ENCODE measurements around the gene BRI3BP. TPM values are rescaled to one million over a fixed set of nuclear protein-coding genes. Genes with fewer than 3 reads are reported as not detected.

Gene BRI3BP
- total RNA-seq, 1 donor from 2014 or later, result 14.5 TPM

GRCh38 chr12:125033288-125033687 lies 39.8 kb downstream of the BRI3BP start:
- Mint-ChIP-seq H3K27ac (peak overlapping the region; percentile 43), H3K4me1 (no peaks in the 10 kb centered on the region), H3K4me3 (no peak overlapping the region), H3K9me3 (no peaks in the 10 kb centered on the region), H3K36me3 (ENCODE audit: low read depth) (peaks cover 4% of the 10 kb centered on the region), H3K27me3 (no peaks in the 10 kb centered on the region)
- TF ChIP-seq CTCF (IDR thresholded peaks at IDR 0.05), result no peak
- CTCF ChIA-PET, result no interaction called here
- POLR2A ChIA-PET, result interaction anchor here (2.8 kb wide), 1 partner anchor 16 kb away, joined by 7 read pairs; no protein-coding TSS in a partner anchor
- intact Hi-C loops (cut with micrococcal nuclease), result no loop called here
- no peak for DNase-seq
- no peak for ATAC-seq (ENCODE audit: low read depth)

- no peaks in the 10 kb centered on the region for H3K36me3 Mint-ChIP-seq (ENCODE audit: low read depth)
- H3K4me1 Mint-ChIP-seq, result no peaks in the 10 kb centered on the region
- H3K9me3 Mint-ChIP-seq, result no peaks in the 10 kb centered on the region
- no peak for ATAC-seq (ENCODE audit: low read depth)
- no peak overlapping the region for H3K27ac Mint-ChIP-seq
- no peak for TF ChIP-seq CTCF (IDR thresholded peaks at IDR 0.05)
- ChIA-PET CTCF (no interaction called here), POLR2A (no interaction called here)
- intact Hi-C loops (cut with micrococcal nuclease), result no loop called here
- no peak overlapping the region for H3K4me3 Mint-ChIP-seq
- no peaks in the 10 kb centered on the region for H3K27me3 Mint-ChIP-seq
- DNase-seq, result no peak
Measured at GRCh38 chr12:125038976-125039625, 45.7 kb downstream of the BRI3BP start.

- peak overlapping the region; percentile 90 for H3K27ac Mint-ChIP-seq
- CTCF ChIA-PET, result interaction anchor here (1.0 to 1.3 kb wide), 2 partner anchors 15 to 109 kb away, joined by 4 read pairs; no protein-coding TSS in a partner anchor
- POLR2A ChIA-PET, result interaction anchor here (0.7 to 2.5 kb wide), 10 partner anchors 16 to 143 kb away, joined by 3 to 20 read pairs (median 6); partner anchors contain the start of genes AACS, BRI3BP, DHX37 and UBC
- H3K36me3 Mint-ChIP-seq (ENCODE audit: low read depth), result no peaks in the 10 kb centered on the region
- H3K9me3 Mint-ChIP-seq, result no peaks in the 10 kb centered on the region
- intact Hi-C loops (cut with micrococcal nuclease), result loop anchor here (1.0 kb wide), 3 partner anchors 16 to 56 kb away; partner anchors contain the start of genes AACS and BRI3BP
- peaks cover 9% of the 10 kb centered on the region for H3K4me1 Mint-ChIP-seq
- H3K4me3 Mint-ChIP-seq, result peak overlapping the region; percentile 92
- H3K27me3 Mint-ChIP-seq, result no peaks in the 10 kb centered on the region
- ATAC-seq (ENCODE audit: low read depth) (no peak), DNase-seq (no peak)
- TF ChIP-seq CTCF (IDR thresholded peaks at IDR 0.05), result no peak
Measured at GRCh38 chr12:125049093-125049458, 55.6 kb downstream of the BRI3BP start.

GRCh38 chr12:125050446-125050845 lies 57.0 kb downstream of the BRI3BP start:
- DNase-seq (no peak), ATAC-seq (ENCODE audit: low read depth) (no peak)
- Mint-ChIP-seq H3K27me3 (no peaks in the 10 kb centered on the region), H3K4me3 (peak overlapping the region; percentile 60), H3K27ac (no peak overlapping the region), H3K4me1 (peaks cover 9% of the 10 kb centered on the region), H3K36me3 (ENCODE audit: low read depth) (no peaks in the 10 kb centered on the region), H3K9me3 (no peaks in the 10 kb centered on the region)
- intact Hi-C loops (cut with micrococcal nuclease), result no loop called here
- POLR2A ChIA-PET, result interaction anchor here (1.1 to 2.5 kb wide), 6 partner anchors 15 to 136 kb away, joined by 3 to 20 read pairs (median 7); partner anchors contain the start of genes AACS, BRI3BP and UBC
- CTCF ChIA-PET, result no interaction called here
- TF ChIP-seq CTCF (IDR thresholded peaks at IDR 0.05), result no peak

GRCh38 chr12:125050868-125051267 lies 57.4 kb downstream of the BRI3BP start:
- intact Hi-C loops (cut with micrococcal nuclease), result no loop called here
- POLR2A ChIA-PET, result interaction anchor here (0.6 to 2.5 kb wide), 3 partner anchors 18 to 136 kb away, joined by 4 to 7 read pairs (median 7); partner anchors contain the start of gene UBC
- H3K27ac Mint-ChIP-seq, result no peak overlapping the region
- H3K4me3 Mint-ChIP-seq, result peak overlapping the region; percentile 60
- no peak for TF ChIP-seq CTCF (IDR thresholded peaks at IDR 0.05)
- H3K4me1 Mint-ChIP-seq, result peaks cover 9% of the 10 kb centered on the region
- DNase-seq (no peak), ATAC-seq (ENCODE audit: low read depth) (no peak)
- CTCF ChIA-PET, result no interaction called here
- no peaks in the 10 kb centered on the region for H3K27me3 Mint-ChIP-seq
- no peaks in the 10 kb centered on the region for H3K9me3 Mint-ChIP-seq
- H3K36me3 Mint-ChIP-seq (ENCODE audit: low read depth), result no peaks in the 10 kb centered on the region

Data from activated B cell treated with CpG ODN at 0.5 μM for 24 hours (primary cell).